ENCODE data around the gene SLC35F4. TPM values are rescaled to one million over a fixed set of nuclear protein-coding genes. Genes with fewer than 3 reads are reported as not detected.

The SLC35F4 gene
- total RNA-seq, 4 donors from 2014 or later = not detected

DNA sequence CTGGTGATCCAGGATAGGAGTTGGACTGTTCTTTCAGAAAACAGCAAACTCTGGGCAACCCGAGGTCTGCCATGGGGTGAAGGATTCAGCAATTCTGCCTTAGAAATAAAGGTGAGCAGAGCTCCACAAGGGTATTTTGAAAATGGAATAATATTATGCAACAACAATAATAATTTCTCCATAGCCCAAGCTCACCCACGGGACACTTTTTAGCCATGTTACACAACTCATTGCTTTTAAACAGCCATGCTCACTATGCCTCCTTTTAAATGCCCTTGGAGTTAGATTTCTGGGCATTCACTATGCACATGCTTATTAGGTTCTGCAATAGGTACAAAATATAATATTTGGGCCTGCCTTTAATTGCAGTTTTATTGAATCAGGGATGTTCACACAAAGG is 37.2 kb downstream of the SLC35F4 start:
- in situ Hi-C loops (cut with MboI; ENCODE audit: low sequenced_read_pairs in 4 of 4) (no loop called here), intact Hi-C loops (cut with DNase I; ENCODE audit: low total_unique reads) (no loop called here)
- no peak for ATAC-seq

DNA sequence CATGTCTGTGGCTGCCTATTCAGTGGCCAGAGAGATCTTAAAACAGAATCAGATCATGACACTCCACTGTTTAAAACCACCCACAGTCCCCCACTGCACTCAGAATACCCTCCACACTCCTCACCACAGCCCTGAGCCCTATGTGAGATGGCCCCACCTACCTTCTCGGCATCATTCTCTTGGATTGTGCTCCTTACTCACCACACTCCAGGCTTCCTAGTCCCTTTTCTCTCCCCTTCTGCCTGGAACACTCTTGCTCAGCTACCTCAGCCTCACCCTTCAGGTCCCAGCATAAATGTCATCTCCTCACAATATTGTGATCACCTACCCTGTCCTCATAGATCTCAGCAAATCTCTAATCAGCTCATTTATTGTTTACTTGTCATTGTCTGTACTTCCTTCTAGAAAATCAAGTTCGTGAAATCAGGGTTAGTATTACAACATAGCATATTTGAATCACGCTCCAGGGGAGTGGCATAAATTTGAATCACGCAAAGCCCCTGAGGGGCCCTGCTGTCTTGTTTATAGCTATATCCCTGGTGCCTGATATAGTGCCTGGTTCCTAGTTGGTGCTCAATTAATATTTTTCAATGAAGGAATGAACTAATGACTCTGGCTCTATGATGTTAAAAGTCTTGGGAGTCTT is 42.8 kb downstream of the SLC35F4 start:
- in situ Hi-C loops (cut with MboI; ENCODE audit: low sequenced_read_pairs in 4 of 4) (no loop called here), intact Hi-C loops (cut with DNase I; ENCODE audit: low total_unique reads) (no loop called here)
- Histone ChIP-seq H3K27me3 (no peaks in the 10 kb centered on the region), H3K27ac (no peak overlapping the region), H3K9me3 (no peaks in the 10 kb centered on the region), H3K4me1 (no peaks in the 10 kb centered on the region), H3K4me3 (no peak overlapping the region), H3K36me3 (no peaks in the 10 kb centered on the region)
- TF ChIP-seq POLR2A (IDR thresholded peaks at IDR 0.05) = no peak
- TF ChIP-seq, protein P1, sequence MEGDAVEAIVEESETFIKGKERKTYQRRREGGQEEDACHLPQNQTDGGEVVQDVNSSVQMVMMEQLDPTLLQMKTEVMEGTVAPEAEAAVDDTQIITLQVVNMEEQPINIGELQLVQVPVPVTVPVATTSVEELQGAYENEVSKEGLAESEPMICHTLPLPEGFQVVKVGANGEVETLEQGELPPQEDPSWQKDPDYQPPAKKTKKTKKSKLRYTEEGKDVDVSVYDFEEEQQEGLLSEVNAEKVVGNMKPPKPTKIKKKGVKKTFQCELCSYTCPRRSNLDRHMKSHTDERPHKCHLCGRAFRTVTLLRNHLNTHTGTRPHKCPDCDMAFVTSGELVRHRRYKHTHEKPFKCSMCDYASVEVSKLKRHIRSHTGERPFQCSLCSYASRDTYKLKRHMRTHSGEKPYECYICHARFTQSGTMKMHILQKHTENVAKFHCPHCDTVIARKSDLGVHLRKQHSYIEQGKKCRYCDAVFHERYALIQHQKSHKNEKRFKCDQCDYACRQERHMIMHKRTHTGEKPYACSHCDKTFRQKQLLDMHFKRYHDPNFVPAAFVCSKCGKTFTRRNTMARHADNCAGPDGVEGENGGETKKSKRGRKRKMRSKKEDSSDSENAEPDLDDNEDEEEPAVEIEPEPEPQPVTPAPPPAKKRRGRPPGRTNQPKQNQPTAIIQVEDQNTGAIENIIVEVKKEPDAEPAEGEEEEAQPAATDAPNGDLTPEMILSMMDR (IDR thresholded peaks at IDR 0.05 in 4 of 5, conservative IDR thresholded peaks at IDR 0.05 in 1 of 5) = no peak
- DNase-seq (no peak), ATAC-seq (no peak)

More for the DNA sequence above, 37.2 kb downstream of the SLC35F4 start:
- Histone ChIP-seq H3K27me3 (no peaks in the 10 kb centered on the region), H3K36me3 (no peaks in the 10 kb centered on the region), H3K4me1 (no peaks in the 10 kb centered on the region), H3K4me3 (no peak overlapping the region), H3K27ac (no peak overlapping the region), H3K9me3 (no peaks in the 10 kb centered on the region)
- TF ChIP-seq POLR2A (IDR thresholded peaks at IDR 0.05) = no peak
- TF ChIP-seq, protein P1 (IDR thresholded peaks at IDR 0.05 in 4 of 5, conservative IDR thresholded peaks at IDR 0.05 in 1 of 5) = no peak
- no peak for DNase-seq

DNA sequence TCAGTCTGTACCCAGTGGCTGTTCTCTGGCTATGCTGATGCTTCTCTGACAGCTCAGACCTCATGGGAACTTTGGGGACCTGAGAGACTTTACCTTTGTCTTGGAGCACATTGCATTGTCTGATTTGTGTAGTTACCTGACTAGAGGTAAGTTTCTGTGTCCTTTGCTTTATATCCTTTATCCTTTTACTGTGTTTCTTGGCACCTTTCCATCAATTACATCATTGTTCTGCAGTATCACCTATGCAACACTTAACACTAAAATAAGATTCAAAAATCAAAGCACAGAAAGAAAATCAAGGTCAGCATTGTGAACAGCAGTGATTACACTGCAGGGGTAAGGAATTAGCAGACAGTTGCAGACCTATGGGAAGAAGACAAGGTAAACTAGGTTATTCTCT is 43.8 kb downstream of the SLC35F4 start:
- Histone ChIP-seq H3K4me3 (no peak overlapping the region), H3K4me1 (no peaks in the 10 kb centered on the region), H3K27me3 (no peaks in the 10 kb centered on the region), H3K9me3 (no peaks in the 10 kb centered on the region), H3K27ac (no peak overlapping the region), H3K36me3 (no peaks in the 10 kb centered on the region)
- in situ Hi-C loops (cut with MboI; ENCODE audit: low sequenced_read_pairs in 4 of 4) = no loop called here
- ATAC-seq (no peak), DNase-seq (no peak)
- TF ChIP-seq, protein P1 (IDR thresholded peaks at IDR 0.05 in 4 of 5, conservative IDR thresholded peaks at IDR 0.05 in 1 of 5) = no peak
- TF ChIP-seq POLR2A (IDR thresholded peaks at IDR 0.05) = no peak
- intact Hi-C loops (cut with DNase I; ENCODE audit: low total_unique reads) = no loop called here

DNA sequence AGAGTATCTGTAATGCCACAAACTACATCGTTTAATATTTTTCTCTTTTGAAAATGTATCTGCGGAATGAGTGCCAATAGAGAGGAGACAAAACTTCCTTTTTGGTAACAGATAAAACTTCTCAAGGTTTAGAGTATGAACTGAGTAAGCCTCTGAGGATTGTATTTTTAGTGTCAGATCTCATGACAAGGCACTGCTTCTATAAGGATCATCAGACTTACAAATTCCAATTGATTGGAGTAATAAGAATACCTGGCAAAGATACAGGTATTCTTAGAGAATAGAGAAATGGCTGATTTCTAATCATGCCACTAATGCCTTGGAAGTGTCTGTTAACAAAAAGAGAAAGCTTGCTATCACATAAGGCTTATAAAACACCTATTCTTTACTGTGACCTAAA is 45.3 kb downstream of the SLC35F4 start:
- DNase-seq (no peak), ATAC-seq (no peak)
- no peaks in the 10 kb centered on the region for H3K4me1 ChIP-seq
- H3K27me3 ChIP-seq = no peaks in the 10 kb centered on the region
- no peak overlapping the region for H3K4me3 ChIP-seq
- intact Hi-C loops (cut with DNase I; ENCODE audit: low total_unique reads) (no loop called here), in situ Hi-C loops (cut with MboI; ENCODE audit: low sequenced_read_pairs in 4 of 4) (no loop called here)
- no peak for TF ChIP-seq POLR2A (IDR thresholded peaks at IDR 0.05)
- TF ChIP-seq, protein P1 (IDR thresholded peaks at IDR 0.05 in 4 of 5, conservative IDR thresholded peaks at IDR 0.05 in 1 of 5) = no peak
- H3K9me3 ChIP-seq = no peaks in the 10 kb centered on the region
- no peak overlapping the region for H3K27ac ChIP-seq
- H3K36me3 ChIP-seq = no peaks in the 10 kb centered on the region

DNA sequence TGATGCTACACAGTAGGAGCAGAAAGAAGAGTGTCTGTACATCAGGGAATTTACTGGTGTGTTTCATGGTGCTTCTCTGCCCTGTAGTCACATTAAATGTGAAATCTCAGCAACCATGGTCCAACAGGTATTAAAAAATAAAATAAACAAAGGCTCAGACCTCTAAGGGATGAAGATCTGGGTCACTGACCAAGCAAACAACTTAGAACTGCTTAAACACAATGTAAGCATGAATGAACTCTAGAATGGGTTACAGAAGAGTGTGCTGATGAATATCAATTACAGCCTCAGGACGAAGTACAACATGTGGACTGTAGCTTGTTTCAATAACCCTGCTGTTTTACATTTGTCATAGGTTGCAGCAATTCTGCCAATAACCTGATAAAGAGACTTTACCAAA is 47.4 kb downstream of the SLC35F4 start:
- H3K27ac ChIP-seq = no peak overlapping the region
- no peaks in the 10 kb centered on the region for H3K27me3 ChIP-seq
- no peak overlapping the region for H3K4me3 ChIP-seq
- H3K9me3 ChIP-seq = no peaks in the 10 kb centered on the region
- intact Hi-C loops (cut with DNase I; ENCODE audit: low total_unique reads) = no loop called here
- no peak for ATAC-seq
- no peak for DNase-seq
- TF ChIP-seq POLR2A (IDR thresholded peaks at IDR 0.05) = no peak
- TF ChIP-seq, protein P1 (IDR thresholded peaks at IDR 0.05 in 4 of 5, conservative IDR thresholded peaks at IDR 0.05 in 1 of 5) = no peak
- in situ Hi-C loops (cut with MboI; ENCODE audit: low sequenced_read_pairs in 4 of 4) = no loop called here
- no peaks in the 10 kb centered on the region for H3K36me3 ChIP-seq
- H3K4me1 ChIP-seq = no peaks in the 10 kb centered on the region
